ENCODE data around the gene ENGASE.
A peak's percentile ranks its signal among the peaks of the same experiment; 100 is the strongest.

Gene ENGASE

DNA sequence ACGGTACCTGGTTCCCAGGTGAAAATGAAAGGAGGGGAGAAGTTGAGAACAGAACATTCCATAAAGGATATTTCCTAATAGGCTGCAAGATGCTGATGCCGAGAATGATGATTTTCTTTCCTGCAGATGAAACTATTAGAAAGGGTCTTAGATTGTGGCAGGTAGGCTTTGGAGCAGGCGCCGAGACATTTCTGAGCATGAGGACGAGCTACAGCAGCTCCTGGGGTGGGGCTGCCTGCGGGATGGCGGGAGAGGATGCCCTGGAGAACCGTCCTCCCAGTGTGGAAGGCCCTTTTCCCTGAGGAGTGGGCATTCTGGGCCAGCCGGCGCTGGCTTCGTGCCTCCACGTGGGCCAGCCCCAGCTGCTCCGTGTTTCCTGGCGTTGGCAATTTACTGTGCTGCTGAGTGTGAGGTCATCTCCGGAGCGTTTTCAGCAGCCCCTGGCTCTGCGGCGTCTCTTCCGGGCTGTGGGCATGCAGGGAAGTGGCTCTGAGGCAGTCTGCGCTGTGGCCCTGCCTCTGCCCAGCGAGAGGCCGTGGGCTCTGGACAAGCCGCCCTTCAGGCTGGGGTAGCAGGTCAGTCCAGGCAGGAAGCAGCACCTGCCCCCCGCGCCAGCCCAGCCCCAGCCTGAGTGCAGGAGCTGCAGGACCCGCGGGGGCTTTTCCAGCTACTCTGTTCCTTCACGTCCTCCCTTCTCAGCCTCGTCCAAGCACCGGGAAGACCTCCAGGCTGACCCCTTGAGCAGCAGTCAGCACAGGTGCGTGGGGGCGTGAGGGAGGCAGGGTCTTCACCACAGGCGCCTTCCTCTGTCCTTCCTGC, 12.2 kb downstream of the ENGASE start:
- Histone ChIP-seq H3K18ac (ENCODE audit: low read length) (no peak overlapping the region), H2AK5ac (ENCODE audit: low read depth, low read length) (no peak overlapping the region), H2BK120ac (ENCODE audit: low read depth, low read length) (no peak overlapping the region), H3K4me3 (ENCODE audit: low read length in 2 of 2) (no peak overlapping the region), H2BK5ac (ENCODE audit: low read length) (no peak overlapping the region), H3K27ac (replicated peaks; ENCODE audit: low read length) (no peak overlapping the region), H2BK12ac (ENCODE audit: low read length) (no peak overlapping the region), H3K79me1 (ENCODE audit: low read depth, low read length) (peaks cover 6% of the 10 kb centered on the region), H2BK15ac (ENCODE audit: low read length) (no peak overlapping the region), H3K4me1 (ENCODE audit: control insufficient read depth in 2 of 2, insufficient read depth in 1 of 2, low read depth in 1 of 2, low read length in 2 of 2) (no peaks in the 10 kb centered on the region), H3K36me3 (replicated peaks in 1 of 2; ENCODE audit: control insufficient read depth in 2 of 2, insufficient read depth in 2 of 2, low read length in 2 of 2) (peaks cover 26 to 33% of the 10 kb centered on the region in 2 donors), H3K4ac (ENCODE audit: low read length) (no peak overlapping the region), H3K4me2 (ENCODE audit: insufficient read depth, low read length, poor library complexity, severe bottlenecking) (no peak overlapping the region), H3K27me3 (ENCODE audit: control insufficient read depth in 3 of 3, insufficient read depth in 3 of 3, low read depth in 1 of 3, low read length in 3 of 3) (no peaks in the 10 kb centered on the region), H2AFZ (ENCODE audit: low read length) (no peak overlapping the region), H3K14ac (ENCODE audit: low read length) (no peak overlapping the region), H3K9ac (ENCODE audit: low read depth, low read length, poor library complexity) (no peak overlapping the region), H4K8ac (ENCODE audit: low read depth, low read length) (no peak overlapping the region), H3K23ac (ENCODE audit: low read depth, low read length, poor library complexity) (no peak overlapping the region), H3K9me3 (replicated peaks in 1 of 2; ENCODE audit: control insufficient read depth in 2 of 2, insufficient read depth in 1 of 2, low read depth in 1 of 2, low read length in 2 of 2) (peaks cover 0 to 5% of the 10 kb centered on the region in 2 donors), H4K91ac (ENCODE audit: low read depth, low read length, poor library complexity) (no peak overlapping the region)
- DNase-seq (ENCODE audit: low spot score): no peak
- WGBS, 2 donors (ENCODE audit: extremely low coverage in 2 of 2, insufficient read length in 2 of 2, insufficient replicate concordance in 1 of 2): no CpG with 5 or more reads among the region's 33 CpGs

GRCh38 chr17:79087428-79088143, 13.0 kb downstream of the ENGASE start:
- H2BK15ac ChIP-seq (ENCODE audit: low read length): no peak overlapping the region
- peaks cover 0 to 2% of the 10 kb centered on the region in 2 donors for H3K4me1 ChIP-seq (ENCODE audit: control insufficient read depth in 2 of 2, insufficient read depth in 1 of 2, low read depth in 1 of 2, low read length in 2 of 2)
- H3K4me3 ChIP-seq (ENCODE audit: low read length in 2 of 2): no peak overlapping the region
- H3K79me1 ChIP-seq (ENCODE audit: low read depth, low read length): peaks cover 6% of the 10 kb centered on the region
- H3K27me3 ChIP-seq (ENCODE audit: control insufficient read depth in 3 of 3, insufficient read depth in 3 of 3, low read depth in 1 of 3, low read length in 3 of 3): no peaks in the 10 kb centered on the region
- peak; percentile 71 for DNase-seq (ENCODE audit: low spot score)
- H3K4ac ChIP-seq (ENCODE audit: low read length): no peak overlapping the region
- peaks cover 19 to 27% of the 10 kb centered on the region in 2 donors for H3K36me3 ChIP-seq (replicated peaks in 1 of 2; ENCODE audit: control insufficient read depth in 2 of 2, insufficient read depth in 2 of 2, low read length in 2 of 2)
- no peak overlapping the region for H3K9ac ChIP-seq (ENCODE audit: low read depth, low read length, poor library complexity)
- H3K18ac ChIP-seq (ENCODE audit: low read length): no peak overlapping the region
- H2BK5ac ChIP-seq (ENCODE audit: low read length): no peak overlapping the region
- H2AK5ac ChIP-seq (ENCODE audit: low read depth, low read length): peak overlapping the region; percentile 50
- no peak overlapping the region for H2AFZ ChIP-seq (ENCODE audit: low read length)
- H2BK120ac ChIP-seq (ENCODE audit: low read depth, low read length): no peak overlapping the region
- H3K27ac ChIP-seq (replicated peaks; ENCODE audit: low read length): no peak overlapping the region
- H3K4me2 ChIP-seq (ENCODE audit: insufficient read depth, low read length, poor library complexity, severe bottlenecking): no peak overlapping the region
- H3K14ac ChIP-seq (ENCODE audit: low read length): no peak overlapping the region
- WGBS, 2 donors (ENCODE audit: extremely low coverage in 2 of 2, insufficient read length in 2 of 2, insufficient replicate concordance in 1 of 2): no CpG with 5 or more reads among the region's 12 CpGs
- no peak overlapping the region for H4K8ac ChIP-seq (ENCODE audit: low read depth, low read length)
- no peak overlapping the region for H4K91ac ChIP-seq (ENCODE audit: low read depth, low read length, poor library complexity)
- H3K23ac ChIP-seq (ENCODE audit: low read depth, low read length, poor library complexity): no peak overlapping the region
- H2BK12ac ChIP-seq (ENCODE audit: low read length): no peak overlapping the region
- no peaks in the 10 kb centered on the region for H3K9me3 ChIP-seq (replicated peaks in 1 of 2; ENCODE audit: control insufficient read depth in 2 of 2, insufficient read depth in 1 of 2, low read depth in 1 of 2, low read length in 2 of 2)

DNA sequence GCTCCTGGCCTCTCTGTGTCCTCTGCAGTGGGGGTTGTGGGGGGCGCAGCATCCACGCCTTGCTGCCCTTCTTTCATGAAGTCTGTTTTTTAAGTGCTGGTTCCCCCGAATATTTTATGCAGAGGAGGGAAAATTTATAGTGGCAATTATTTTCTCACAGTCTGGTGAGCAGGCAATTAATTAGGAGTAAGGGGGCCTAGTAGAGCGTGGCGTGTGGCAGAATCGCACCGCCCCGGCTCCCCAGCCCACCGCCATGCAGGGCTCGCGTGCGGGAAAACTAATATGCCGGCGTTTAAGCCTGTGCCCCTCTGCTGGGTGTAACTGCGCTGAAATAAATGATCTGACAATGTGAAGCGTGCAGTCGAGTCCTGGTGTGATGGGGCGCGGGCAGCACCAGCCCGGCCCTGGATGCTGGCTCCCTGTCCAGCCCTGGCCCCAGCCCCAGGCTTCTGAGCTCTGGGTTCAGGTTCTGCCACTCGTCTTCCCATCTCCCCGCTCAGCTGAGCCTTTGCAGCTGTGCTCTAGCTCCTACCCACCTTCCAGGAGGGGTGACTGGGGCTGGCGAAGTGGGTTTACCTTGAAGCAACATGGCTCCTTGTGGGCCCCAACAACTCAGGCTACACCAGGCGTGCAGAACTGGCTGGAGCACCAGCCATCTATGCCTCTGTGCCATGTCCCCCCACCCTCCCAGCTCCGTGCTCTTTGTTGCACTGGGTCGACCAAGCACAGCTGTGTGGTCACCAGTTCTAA, 13.8 kb downstream of the ENGASE start:
- Histone ChIP-seq H3K4ac (ENCODE audit: low read length) (no peak overlapping the region), H3K36me3 (replicated peaks in 1 of 2; ENCODE audit: control insufficient read depth in 2 of 2, insufficient read depth in 2 of 2, low read length in 2 of 2) (peaks cover 11 to 20% of the 10 kb centered on the region in 2 donors), H3K27ac (replicated peaks; ENCODE audit: low read length) (no peak overlapping the region), H3K14ac (ENCODE audit: low read length) (no peak overlapping the region), H2BK15ac (ENCODE audit: low read length) (no peak overlapping the region), H4K91ac (ENCODE audit: low read depth, low read length, poor library complexity) (no peak overlapping the region), H3K9me3 (replicated peaks in 1 of 2; ENCODE audit: control insufficient read depth in 2 of 2, insufficient read depth in 1 of 2, low read depth in 1 of 2, low read length in 2 of 2) (no peaks in the 10 kb centered on the region), H3K79me1 (ENCODE audit: low read depth, low read length) (peaks cover 3% of the 10 kb centered on the region), H3K4me2 (ENCODE audit: insufficient read depth, low read length, poor library complexity, severe bottlenecking) (no peak overlapping the region), H2BK120ac (ENCODE audit: low read depth, low read length) (no peak overlapping the region), H2BK12ac (ENCODE audit: low read length) (no peak overlapping the region), H2BK5ac (ENCODE audit: low read length) (no peak overlapping the region), H3K9ac (ENCODE audit: low read depth, low read length, poor library complexity) (peak overlapping the region; percentile 21), H3K18ac (ENCODE audit: low read length) (peak overlapping the region; percentile 28), H3K4me3 (ENCODE audit: low read length in 2 of 2) (no peak overlapping the region), H2AFZ (ENCODE audit: low read length) (no peak overlapping the region), H4K8ac (ENCODE audit: low read depth, low read length) (no peak overlapping the region), H3K27me3 (ENCODE audit: control insufficient read depth in 3 of 3, insufficient read depth in 3 of 3, low read depth in 1 of 3, low read length in 3 of 3) (no peaks in the 10 kb centered on the region), H2AK5ac (ENCODE audit: low read depth, low read length) (peak overlapping the region; percentile 75), H3K23ac (ENCODE audit: low read depth, low read length, poor library complexity) (peak overlapping the region; percentile 55), H3K4me1 (ENCODE audit: control insufficient read depth in 2 of 2, insufficient read depth in 1 of 2, low read depth in 1 of 2, low read length in 2 of 2) (peaks cover 0 to 2% of the 10 kb centered on the region in 2 donors)
- DNase-seq (ENCODE audit: low spot score): no peak
- WGBS, 2 donors (ENCODE audit: extremely low coverage in 2 of 2, insufficient read length in 2 of 2, insufficient replicate concordance in 1 of 2): no CpG with 5 or more reads among the region's 26 CpGs

DNA sequence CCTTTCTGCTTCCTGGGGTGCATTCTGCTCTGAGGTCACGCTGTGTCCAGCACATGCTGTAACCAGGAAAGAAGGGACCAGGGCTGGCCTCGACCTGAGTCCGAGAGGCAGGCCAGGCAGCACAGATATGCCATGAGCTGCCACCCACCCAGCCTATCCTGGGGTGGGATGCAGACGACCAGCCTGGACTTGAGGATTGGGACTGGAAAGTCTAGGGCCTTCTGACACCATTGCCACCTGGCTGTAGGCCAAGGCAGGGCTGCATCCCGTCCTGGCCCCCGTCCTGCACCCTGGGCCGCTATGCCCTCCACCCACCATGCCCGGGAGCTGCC, 14.3 kb downstream of the ENGASE start:
- Histone ChIP-seq H3K4ac (ENCODE audit: low read length) (no peak overlapping the region), H4K8ac (ENCODE audit: low read depth, low read length) (no peak overlapping the region), H3K27ac (replicated peaks; ENCODE audit: low read length) (no peak overlapping the region), H3K9ac (ENCODE audit: low read depth, low read length, poor library complexity) (no peak overlapping the region), H2AFZ (ENCODE audit: low read length) (no peak overlapping the region), H3K9me3 (replicated peaks in 1 of 2; ENCODE audit: control insufficient read depth in 2 of 2, insufficient read depth in 1 of 2, low read depth in 1 of 2, low read length in 2 of 2) (no peaks in the 10 kb centered on the region), H3K14ac (ENCODE audit: low read length) (no peak overlapping the region), H2BK5ac (ENCODE audit: low read length) (no peak overlapping the region), H3K79me1 (ENCODE audit: low read depth, low read length) (no peaks in the 10 kb centered on the region), H3K4me2 (ENCODE audit: insufficient read depth, low read length, poor library complexity, severe bottlenecking) (no peak overlapping the region), H3K4me3 (ENCODE audit: low read length in 2 of 2) (peak overlapping the region in 1 of 2 donors; percentile 52), H3K23ac (ENCODE audit: low read depth, low read length, poor library complexity) (peak overlapping the region; percentile 55), H3K18ac (ENCODE audit: low read length) (peak overlapping the region; percentile 28), H3K36me3 (replicated peaks in 1 of 2; ENCODE audit: control insufficient read depth in 2 of 2, insufficient read depth in 2 of 2, low read length in 2 of 2) (peaks cover 5 to 14% of the 10 kb centered on the region in 2 donors), H2AK5ac (ENCODE audit: low read depth, low read length) (peak overlapping the region; percentile 75), H3K4me1 (ENCODE audit: control insufficient read depth in 2 of 2, insufficient read depth in 1 of 2, low read depth in 1 of 2, low read length in 2 of 2) (peaks cover 0 to 2% of the 10 kb centered on the region in 2 donors), H2BK12ac (ENCODE audit: low read length) (no peak overlapping the region), H2BK120ac (ENCODE audit: low read depth, low read length) (no peak overlapping the region), H2BK15ac (ENCODE audit: low read length) (no peak overlapping the region), H4K91ac (ENCODE audit: low read depth, low read length, poor library complexity) (no peak overlapping the region), H3K27me3 (ENCODE audit: control insufficient read depth in 3 of 3, insufficient read depth in 3 of 3, low read depth in 1 of 3, low read length in 3 of 3) (no peaks in the 10 kb centered on the region)
- no CpG with 5 or more reads among the region's 8 CpGs for WGBS, 2 donors (ENCODE audit: extremely low coverage in 2 of 2, insufficient read length in 2 of 2, insufficient replicate concordance in 1 of 2)
- no peak for DNase-seq (ENCODE audit: low spot score)

Measured in neuronal stem cell (in vitro differentiated cells).